GM23338 (cell line): ENCODE measurements around the gene SLC25A26. TPM values are rescaled to one million over a fixed set of nuclear protein-coding genes. Genes with fewer than 3 reads are reported as not detected.

Experiments
- ATAC-seq: fragments of 200-7000 bp; cut with Tn5 transposase; 3 replicates; pipeline ENCODE4 v1.9.1; 2020
- DNase-seq: peaks from one replicate; pipeline ENCODE4 v3.0.0-alpha.2; 2015; ENCODE audit warnings: low spot score
- H2AFZ ChIP-seq: fragments of 200-600 bp; sonication (generic); 2 replicates; pipeline ENCODE4 v1.8.0; 2016; ENCODE audit warnings: antibody characterized with exemption, mild to moderate bottlenecking, moderate library complexity
- H3F3A ChIP-seq: fragments of 200-600 bp; sonication (generic); replicated peaks from 2 replicates; pipeline ENCODE4 v1.8.0; 2017; ENCODE audit warnings: antibody characterized with exemption, mixed run types, low read depth
- H3K27ac ChIP-seq: fragments of 200-600 bp; sonication (generic); 2 replicates; pipeline ENCODE4 v1.6.1; 2016; ENCODE audit warnings: low read depth
- H3K27me3 ChIP-seq: fragments of 200-600 bp; sonication (generic); 2 replicates; pipeline ENCODE4 v1.8.0; 2016; ENCODE audit warnings: mild to moderate bottlenecking, mixed run types, moderate library complexity; ENCODE audit not compliant: insufficient read depth
- H3K36me3 ChIP-seq: fragments of 200-600 bp; sonication (generic); 2 replicates; pipeline ENCODE4 v1.8.0; 2016; ENCODE audit warnings: mild to moderate bottlenecking; ENCODE audit not compliant: insufficient read depth
- H3K4me1 ChIP-seq: fragments of 200-600 bp; sonication (generic); 2 replicates; pipeline ENCODE4 v1.8.0; 2016; ENCODE audit warnings: mild to moderate bottlenecking, moderate library complexity; ENCODE audit not compliant: insufficient read depth
- H3K4me2 ChIP-seq: fragments of 200-600 bp; sonication (generic); 2 replicates; pipeline ENCODE4 v1.7.1; 2017; ENCODE audit warnings: mixed run types
- H3K4me3 ChIP-seq: fragments of 200-600 bp; sonication (generic); 2 replicates; pipeline ENCODE4 v1.6.1; 2016; ENCODE audit warnings: mixed run types
- H3K79me2 ChIP-seq: fragments of 200-600 bp; sonication (generic); replicated peaks from 2 replicates; pipeline ENCODE4 v1.8.0; 2017; ENCODE audit warnings: mild to moderate bottlenecking; ENCODE audit not compliant: insufficient read depth
- H3K9me2 ChIP-seq: fragments of 200-600 bp; sonication (generic); 2 replicates; pipeline ENCODE4 v1.8.0; 2017; ENCODE audit not compliant: insufficient read depth
- H4K20me1 ChIP-seq: fragments of 200-600 bp; sonication (generic); replicated peaks from 2 replicates; pipeline ENCODE4 v1.8.0; 2017; ENCODE audit warnings: mild to moderate bottlenecking; ENCODE audit not compliant: insufficient read depth
- H3K27ac Mint-ChIP-seq: 2 replicates; pipeline ENCODE4 v1.8.0; 2020; ENCODE audit warnings: inconsistent platforms, mild to moderate bottlenecking, moderate library complexity, mixed read lengths
- H3K27me3 Mint-ChIP-seq: 3 replicates; pipeline ENCODE4 v1.8.0; 2022; ENCODE audit warnings: low read depth, mild to moderate bottlenecking, moderate library complexity, mixed read lengths, inconsistent platforms; ENCODE audit not compliant: insufficient read depth, poor library complexity
- H3K36me3 Mint-ChIP-seq: 3 replicates; pipeline ENCODE4 v1.8.0; 2021; ENCODE audit warnings: low read depth, mild to moderate bottlenecking, inconsistent platforms, moderate library complexity, mixed read lengths
- H3K4me1 Mint-ChIP-seq: 3 replicates; pipeline ENCODE4 v1.8.0; 2020; ENCODE audit warnings: mild to moderate bottlenecking, inconsistent platforms, mixed read lengths
- H3K4me3 Mint-ChIP-seq: 3 replicates; pipeline ENCODE4 v1.8.0; 2021; ENCODE audit warnings: moderate library complexity, mild to moderate bottlenecking, inconsistent platforms, mixed read lengths
- H3K9me3 Mint-ChIP-seq: 3 replicates; pipeline ENCODE4 v1.8.0; 2020; ENCODE audit warnings: moderate library complexity, mild to moderate bottlenecking, inconsistent platforms, mixed read lengths
- EZH2 ChIP-seq: fragments of 200-600 bp; sonication (generic); IDR thresholded peaks from one replicate; pipeline ENCODE4 v1.8.0; 2017; ENCODE audit warnings: antibody characterized with exemption, mild to moderate bottlenecking, low read depth; ENCODE audit not compliant: unreplicated experiment
- EZH2phosphoT487 ChIP-seq: fragments of 200-600 bp; sonication (generic); IDR thresholded peaks from one replicate; pipeline ENCODE4 v1.8.1; 2018; ENCODE audit warnings: antibody characterized with exemption; ENCODE audit not compliant: unreplicated experiment
- JUNB ChIP-seq: IDR thresholded peaks from one replicate; pipeline ENCODE4 v1.6.1; 2016; ENCODE audit warnings: antibody characterized with exemption; ENCODE audit not compliant: unreplicated experiment
- POLR2AphosphoS5 ChIP-seq: IDR thresholded peaks from 2 replicates; pipeline ENCODE4 v1.6.1; 2016; ENCODE audit warnings: antibody characterized with exemption, low read depth
- STAT1 ChIP-seq: IDR thresholded peaks from one replicate; pipeline ENCODE4 v1.6.1; 2016; ENCODE audit warnings: antibody characterized with exemption; ENCODE audit not compliant: unreplicated experiment
- ZNF114 ChIP-seq: fragments of 250-450 bp; sonication (Bioruptor Pico); IDR thresholded peaks from 2 replicates; pipeline ENCODE4 v1.5.0; 2020; ENCODE audit warnings: mild to moderate bottlenecking, moderate library complexity
- polyA plus RNA-seq: library from polyadenylated mRNA; unstranded; fragments of >200 nt; fragmentation: Nextera tagmentation; extraction: Ambion mirVana; gene quantifications from 2 replicates; pipeline ENCODE4 v1.2.1, GENCODE V29; 2016
- total RNA-seq: library from RNA; depleted of rRNA; stranded (reverse); fragments of >200 nt; shearing (Covaris generic); gene quantifications from 2 replicates; pipeline ENCODE4 v1.2.3, GENCODE V29; 2014
- TF ChIP-seq, protein P1 (sequence below): fragments of 250-450 bp; sonication (Bioruptor Pico); IDR thresholded peaks from 2 replicates; pipeline ENCODE4 v1.5.0; 2020; ENCODE audit warnings: mild to moderate bottlenecking, moderate library complexity
- TF ChIP-seq, protein P2 (sequence below), 2 experiments: fragments of 200-600 bp in 1 of 2; sonication (generic) in 1 of 2; conservative IDR thresholded peaks; 2 replicates each; pipeline versions ENCODE4 v1.5.1 to v1.6.1; 2016 to 2017; ENCODE audit warnings: antibody characterized with exemption in 2 of 2, low read depth in 2 of 2, mild to moderate bottlenecking in 2 of 2, moderate library complexity in 1 of 2

SLC25A26 gene
- total and polyA plus RNA-seq, 2 experiments from 2014 or later, result 24.8 to 40.2 TPM

DNA sequence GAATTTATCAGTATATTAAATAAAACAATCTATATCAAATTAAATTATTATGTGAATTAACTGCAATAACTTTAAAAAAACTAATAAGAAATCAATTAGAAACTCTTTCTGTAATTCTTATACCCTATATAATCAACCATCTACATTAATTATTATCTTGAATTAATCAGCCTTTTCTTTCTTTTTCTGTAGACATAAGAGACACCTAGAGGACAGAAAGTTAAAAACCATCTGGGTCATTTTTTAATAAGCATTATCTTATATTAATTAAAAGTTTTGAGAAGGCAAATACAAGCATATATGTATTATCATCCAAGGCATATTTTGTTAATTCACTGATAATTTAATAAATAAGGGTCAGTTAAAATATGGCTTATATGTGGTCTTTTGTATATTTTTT is 24.2 kb upstream of the SLC25A26 start:
- Histone ChIP-seq H3K36me3 (no peaks in the 10 kb centered on the region), H3K79me2 (no peaks in the 10 kb centered on the region), H3K4me2 (no peak overlapping the region), H3K4me3 (no peak overlapping the region), H3K27me3 (no peaks in the 10 kb centered on the region), H3F3A (no peaks in the 10 kb centered on the region), H3K9me2 (no peaks in the 10 kb centered on the region), H3K4me1 (no peaks in the 10 kb centered on the region; the same call in 1 of the 2 replicates), H4K20me1 (no peaks in the 10 kb centered on the region), H3K27ac (no peak overlapping the region), H2AFZ (no peak overlapping the region)
- Mint-ChIP-seq H3K4me3 (no peak overlapping the region), H3K27ac (no peak overlapping the region), H3K36me3 (no peaks in the 10 kb centered on the region), H3K9me3 (no peaks in the 10 kb centered on the region; the same call in 1 of the 3 replicates), H3K4me1 (peaks cover 4% of the 10 kb centered on the region; the same call in 2 of the 3 replicates), H3K27me3 (peaks cover under 1% of the 10 kb centered on the region)
- TF ChIP-seq ZNF114 (CRISPR knock-in tag) (no peak), JUNB (no peak), EZH2 (no peak), STAT1 (no peak), EZH2phosphoT487 (no peak), POLR2AphosphoS5 (no peak)
- TF ChIP-seq, protein P1, sequence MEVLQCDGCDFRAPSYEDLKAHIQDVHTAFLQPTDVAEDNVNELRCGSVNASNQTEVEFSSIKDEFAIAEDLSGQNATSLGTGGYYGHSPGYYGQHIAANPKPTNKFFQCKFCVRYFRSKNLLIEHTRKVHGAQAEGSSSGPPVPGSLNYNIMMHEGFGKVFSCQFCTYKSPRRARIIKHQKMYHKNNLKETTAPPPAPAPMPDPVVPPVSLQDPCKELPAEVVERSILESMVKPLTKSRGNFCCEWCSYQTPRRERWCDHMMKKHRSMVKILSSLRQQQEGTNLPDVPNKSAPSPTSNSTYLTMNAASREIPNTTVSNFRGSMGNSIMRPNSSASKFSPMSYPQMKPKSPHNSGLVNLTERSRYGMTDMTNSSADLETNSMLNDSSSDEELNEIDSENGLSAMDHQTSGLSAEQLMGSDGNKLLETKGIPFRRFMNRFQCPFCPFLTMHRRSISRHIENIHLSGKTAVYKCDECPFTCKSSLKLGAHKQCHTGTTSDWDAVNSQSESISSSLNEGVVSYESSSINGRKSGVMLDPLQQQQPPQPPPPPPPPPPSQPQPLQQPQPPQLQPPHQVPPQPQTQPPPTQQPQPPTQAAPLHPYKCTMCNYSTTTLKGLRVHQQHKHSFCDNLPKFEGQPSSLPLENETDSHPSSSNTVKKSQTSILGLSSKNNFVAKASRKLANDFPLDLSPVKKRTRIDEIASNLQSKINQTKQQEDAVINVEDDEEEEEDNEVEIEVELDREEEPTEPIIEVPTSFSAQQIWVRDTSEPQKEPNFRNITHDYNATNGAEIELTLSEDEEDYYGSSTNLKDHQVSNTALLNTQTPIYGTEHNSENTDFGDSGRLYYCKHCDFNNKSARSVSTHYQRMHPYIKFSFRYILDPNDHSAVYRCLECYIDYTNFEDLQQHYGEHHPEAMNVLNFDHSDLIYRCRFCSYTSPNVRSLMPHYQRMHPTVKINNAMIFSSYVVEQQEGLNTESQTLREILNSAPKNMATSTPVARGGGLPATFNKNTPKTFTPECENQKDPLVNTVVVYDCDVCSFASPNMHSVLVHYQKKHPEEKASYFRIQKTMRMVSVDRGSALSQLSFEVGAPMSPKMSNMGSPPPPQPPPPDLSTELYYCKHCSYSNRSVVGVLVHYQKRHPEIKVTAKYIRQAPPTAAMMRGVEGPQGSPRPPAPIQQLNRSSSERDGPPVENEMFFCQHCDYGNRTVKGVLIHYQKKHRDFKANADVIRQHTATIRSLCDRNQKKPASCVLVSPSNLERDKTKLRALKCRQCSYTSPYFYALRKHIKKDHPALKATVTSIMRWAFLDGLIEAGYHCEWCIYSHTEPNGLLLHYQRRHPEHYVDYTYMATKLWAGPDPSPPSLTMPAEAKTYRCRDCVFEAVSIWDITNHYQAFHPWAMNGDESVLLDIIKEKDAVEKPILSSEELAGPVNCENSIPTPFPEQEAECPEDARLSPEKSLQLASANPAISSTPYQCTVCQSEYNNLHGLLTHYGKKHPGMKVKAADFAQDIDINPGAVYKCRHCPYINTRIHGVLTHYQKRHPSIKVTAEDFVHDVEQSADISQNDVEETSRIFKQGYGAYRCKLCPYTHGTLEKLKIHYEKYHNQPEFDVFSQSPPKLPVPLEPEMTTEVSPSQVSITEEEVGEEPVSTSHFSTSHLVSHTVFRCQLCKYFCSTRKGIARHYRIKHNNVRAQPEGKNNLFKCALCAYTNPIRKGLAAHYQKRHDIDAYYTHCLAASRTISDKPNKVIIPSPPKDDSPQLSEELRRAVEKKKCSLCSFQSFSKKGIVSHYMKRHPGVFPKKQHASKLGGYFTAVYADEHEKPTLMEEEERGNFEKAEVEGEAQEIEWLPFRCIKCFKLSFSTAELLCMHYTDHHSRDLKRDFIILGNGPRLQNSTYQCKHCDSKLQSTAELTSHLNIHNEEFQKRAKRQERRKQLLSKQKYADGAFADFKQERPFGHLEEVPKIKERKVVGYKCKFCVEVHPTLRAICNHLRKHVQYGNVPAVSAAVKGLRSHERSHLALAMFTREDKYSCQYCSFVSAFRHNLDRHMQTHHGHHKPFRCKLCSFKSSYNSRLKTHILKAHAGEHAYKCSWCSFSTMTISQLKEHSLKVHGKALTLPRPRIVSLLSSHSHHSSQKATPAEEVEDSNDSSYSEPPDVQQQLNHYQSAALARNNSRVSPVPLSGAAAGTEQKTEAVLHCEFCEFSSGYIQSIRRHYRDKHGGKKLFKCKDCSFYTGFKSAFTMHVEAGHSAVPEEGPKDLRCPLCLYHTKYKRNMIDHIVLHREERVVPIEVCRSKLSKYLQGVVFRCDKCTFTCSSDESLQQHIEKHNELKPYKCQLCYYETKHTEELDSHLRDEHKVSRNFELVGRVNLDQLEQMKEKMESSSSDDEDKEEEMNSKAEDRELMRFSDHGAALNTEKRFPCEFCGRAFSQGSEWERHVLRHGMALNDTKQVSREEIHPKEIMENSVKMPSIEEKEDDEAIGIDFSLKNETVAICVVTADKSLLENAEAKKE (CRISPR knock-in tag), result no peak
- TF ChIP-seq, protein P2, sequence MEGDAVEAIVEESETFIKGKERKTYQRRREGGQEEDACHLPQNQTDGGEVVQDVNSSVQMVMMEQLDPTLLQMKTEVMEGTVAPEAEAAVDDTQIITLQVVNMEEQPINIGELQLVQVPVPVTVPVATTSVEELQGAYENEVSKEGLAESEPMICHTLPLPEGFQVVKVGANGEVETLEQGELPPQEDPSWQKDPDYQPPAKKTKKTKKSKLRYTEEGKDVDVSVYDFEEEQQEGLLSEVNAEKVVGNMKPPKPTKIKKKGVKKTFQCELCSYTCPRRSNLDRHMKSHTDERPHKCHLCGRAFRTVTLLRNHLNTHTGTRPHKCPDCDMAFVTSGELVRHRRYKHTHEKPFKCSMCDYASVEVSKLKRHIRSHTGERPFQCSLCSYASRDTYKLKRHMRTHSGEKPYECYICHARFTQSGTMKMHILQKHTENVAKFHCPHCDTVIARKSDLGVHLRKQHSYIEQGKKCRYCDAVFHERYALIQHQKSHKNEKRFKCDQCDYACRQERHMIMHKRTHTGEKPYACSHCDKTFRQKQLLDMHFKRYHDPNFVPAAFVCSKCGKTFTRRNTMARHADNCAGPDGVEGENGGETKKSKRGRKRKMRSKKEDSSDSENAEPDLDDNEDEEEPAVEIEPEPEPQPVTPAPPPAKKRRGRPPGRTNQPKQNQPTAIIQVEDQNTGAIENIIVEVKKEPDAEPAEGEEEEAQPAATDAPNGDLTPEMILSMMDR (conservative IDR thresholded peaks at IDR 0.05; ENCODE audit: low read depth in 2 of 2), result peak in 1 of 2 experiments; percentile 61; a peak in 3 of 4 replicates
- DNase-seq, result no peak
- ATAC-seq, result no peak
